Cardiac muscle cell (in vitro differentiated cells and primary cell): ENCODE data around the gene ITGA8. TPM values are rescaled to one million over a fixed set of nuclear protein-coding genes. Genes with fewer than 3 reads are reported as not detected.

Experiments
- DNase-seq, 2 donors: peaks; one replicate each; pipeline versions ENCODE4 v3.0.0 to v3.0.0-alpha.2; 2010 to 2017; ENCODE audit warnings: low read depth in 1 of 2, low spot score in 1 of 2
- H3K27ac ChIP-seq: fragments of 200-600 bp; sonication (generic); 2 replicates; pipeline ENCODE4 v1.5.1; 2016
- H3K27me3 ChIP-seq: fragments of 200-600 bp; sonication (generic); 2 replicates; pipeline ENCODE4 v1.6.0; 2016; ENCODE audit warnings: control low read depth
- H3K36me3 ChIP-seq: fragments of 200-600 bp; sonication (generic); 2 replicates; pipeline ENCODE4 v1.5.1; 2016; ENCODE audit warnings: control low read depth
- H3K4me1 ChIP-seq: fragments of 200-600 bp; sonication (generic); 2 replicates; pipeline ENCODE4 v1.8.1; 2017; ENCODE audit warnings: low read depth, mild to moderate bottlenecking, mixed run types
- H3K4me3 ChIP-seq: fragments of 200-600 bp; sonication (generic); 2 replicates; pipeline ENCODE4 v1.5.1; 2016; ENCODE audit warnings: mild to moderate bottlenecking
- H3K9me3 ChIP-seq: fragments of 200-600 bp; sonication (generic); 2 replicates; pipeline ENCODE4 v1.5.1; 2017; ENCODE audit warnings: low read depth, mild to moderate bottlenecking, control low read depth
- polyA plus RNA-seq: library from polyadenylated mRNA; unstranded; fragments of >200 nt; fragmentation: Nextera tagmentation; extraction: Ambion mirVana; gene quantifications from 2 replicates; pipeline ENCODE4 v1.2.1, GENCODE V29; 2016
- total RNA-seq: library from RNA; depleted of rRNA; stranded (reverse); fragments of >200 nt; gene quantifications from 2 replicates; pipeline ENCODE4 v1.2.3, GENCODE V29; 2016
- TF ChIP-seq, protein P1 (sequence below): IDR thresholded peaks from 2 replicates; pipeline ENCODE4 v1.5.1; 2012; ENCODE audit warnings: low read depth, mild to moderate bottlenecking, low read length

ITGA8 gene
- total and polyA plus RNA-seq, 2 experiments from 2014 or later, result 0.88 to 1.6 TPM

GRCh38 chr10:15472431-15473395, 247.0 kb downstream of the ITGA8 start:
- H3K4me1 ChIP-seq, result no peaks in the 10 kb centered on the region
- H3K9me3 ChIP-seq, result no peaks in the 10 kb centered on the region
- TF ChIP-seq, protein P1, sequence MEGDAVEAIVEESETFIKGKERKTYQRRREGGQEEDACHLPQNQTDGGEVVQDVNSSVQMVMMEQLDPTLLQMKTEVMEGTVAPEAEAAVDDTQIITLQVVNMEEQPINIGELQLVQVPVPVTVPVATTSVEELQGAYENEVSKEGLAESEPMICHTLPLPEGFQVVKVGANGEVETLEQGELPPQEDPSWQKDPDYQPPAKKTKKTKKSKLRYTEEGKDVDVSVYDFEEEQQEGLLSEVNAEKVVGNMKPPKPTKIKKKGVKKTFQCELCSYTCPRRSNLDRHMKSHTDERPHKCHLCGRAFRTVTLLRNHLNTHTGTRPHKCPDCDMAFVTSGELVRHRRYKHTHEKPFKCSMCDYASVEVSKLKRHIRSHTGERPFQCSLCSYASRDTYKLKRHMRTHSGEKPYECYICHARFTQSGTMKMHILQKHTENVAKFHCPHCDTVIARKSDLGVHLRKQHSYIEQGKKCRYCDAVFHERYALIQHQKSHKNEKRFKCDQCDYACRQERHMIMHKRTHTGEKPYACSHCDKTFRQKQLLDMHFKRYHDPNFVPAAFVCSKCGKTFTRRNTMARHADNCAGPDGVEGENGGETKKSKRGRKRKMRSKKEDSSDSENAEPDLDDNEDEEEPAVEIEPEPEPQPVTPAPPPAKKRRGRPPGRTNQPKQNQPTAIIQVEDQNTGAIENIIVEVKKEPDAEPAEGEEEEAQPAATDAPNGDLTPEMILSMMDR, result no peak
- no peaks in the 10 kb centered on the region for H3K27me3 ChIP-seq
- DNase-seq, result peak in 1 of 2 donors; percentile 95
- no peaks in the 10 kb centered on the region for H3K36me3 ChIP-seq
- H3K4me3 ChIP-seq, result no peak overlapping the region
- no peak overlapping the region for H3K27ac ChIP-seq

DNA sequence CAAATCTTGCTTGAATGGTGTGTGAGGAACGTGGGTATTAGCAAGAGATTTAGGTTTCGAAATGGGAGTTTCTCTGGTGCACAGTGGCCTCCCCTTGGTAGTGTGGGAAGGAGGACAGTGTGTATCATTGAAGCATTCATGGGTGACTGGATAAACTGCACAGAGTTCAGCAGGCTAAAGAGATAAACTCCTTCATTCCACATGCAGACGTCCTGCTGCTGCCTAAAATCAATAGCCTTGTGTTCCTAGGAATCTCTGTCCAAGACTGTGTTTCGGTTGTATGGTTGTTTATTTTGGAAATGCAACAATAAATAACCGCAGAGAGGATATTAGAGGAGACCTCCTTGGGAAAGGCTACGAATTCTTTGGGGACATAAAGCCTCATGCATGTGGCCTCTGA, 247.7 kb downstream of the ITGA8 start:
- DNase-seq, result peak in 1 of 2 donors; percentile 38

GRCh38 chr10:15469111-15469510, 250.6 kb downstream of the ITGA8 start:
- H3K4me1 ChIP-seq, result no peaks in the 10 kb centered on the region
- H3K36me3 ChIP-seq, result no peaks in the 10 kb centered on the region
- no peak overlapping the region for H3K27ac ChIP-seq
- TF ChIP-seq, protein P1, result no peak
- H3K4me3 ChIP-seq, result no peak overlapping the region
- no peak for DNase-seq
- H3K9me3 ChIP-seq, result no peaks in the 10 kb centered on the region
- no peaks in the 10 kb centered on the region for H3K27me3 ChIP-seq

More for the DNA sequence above, 247.7 kb downstream of the ITGA8 start:
- TF ChIP-seq, protein P1, result no peak
- H3K36me3 ChIP-seq, result no peaks in the 10 kb centered on the region
- H3K4me3 ChIP-seq, result no peak overlapping the region
- no peaks in the 10 kb centered on the region for H3K9me3 ChIP-seq
- H3K27ac ChIP-seq, result no peak overlapping the region
- H3K27me3 ChIP-seq, result no peaks in the 10 kb centered on the region
- H3K4me1 ChIP-seq, result no peaks in the 10 kb centered on the region

GRCh38 chr10:15464381-15464780, 255.3 kb downstream of the ITGA8 start:
- Histone ChIP-seq H3K27ac (no peak overlapping the region), H3K4me1 (no peaks in the 10 kb centered on the region), H3K4me3 (no peak overlapping the region), H3K36me3 (no peaks in the 10 kb centered on the region), H3K9me3 (no peaks in the 10 kb centered on the region), H3K27me3 (no peaks in the 10 kb centered on the region)
- DNase-seq, result no peak
- TF ChIP-seq, protein P1, result no peak

Other genes with a start within 250 kb of the ITGA8 start
- gene MINDY3, start 140.6 kb upstream of the ITGA8 start, total RNA-seq, result 12.4 and 14.5 TPM in 2 replicates
- gene MINDY3, start 140.6 kb upstream of the ITGA8 start, polyA plus RNA-seq, result 20.4 and 20.6 TPM in 2 replicates